Upper lobe of left lung (tissue), 6 donors: Measurements from ENCODE around the gene TMPRSS3. TPM values are rescaled to one million over a fixed set of nuclear protein-coding genes. Genes with fewer than 3 reads are reported as not detected.
A peak's percentile ranks its signal among the peaks of the same experiment; 100 is the strongest.

ENCODE experiments used
- ATAC-seq, 2 donors: fragments of 200-7000 bp; cut with Tn5 transposase; one replicate each; pipeline ENCODE4 v1.9.1; 2022; ENCODE audit warnings: mild to moderate bottlenecking in 2 of 2, moderate library complexity in 2 of 2; ENCODE audit not compliant: low FRiP score in 2 of 2
- DNase-seq, 2 donors: peaks; one replicate each; pipeline ENCODE4 v3.0.0-alpha.2; 2019 to 2020
- H3K27ac ChIP-seq, 4 donors: fragments of 200-600 bp; sonication (generic); one replicate each; pipeline ENCODE4 v1.5.1; 2016 to 2019
- H3K27me3 ChIP-seq, 4 donors: fragments of 200-600 bp; sonication (generic); one replicate each; pipeline ENCODE4 v1.5.1; 2017 to 2019
- H3K36me3 ChIP-seq, 4 donors: fragments of 200-600 bp; sonication (generic); one replicate each; pipeline ENCODE4 v1.5.1; 2016 to 2019
- H3K4me1 ChIP-seq, 4 donors: fragments of 200-600 bp; sonication (generic); one replicate each; pipeline ENCODE4 v1.5.1; 2018 to 2019
- H3K4me3 ChIP-seq, 4 donors: fragments of 200-600 bp; sonication (generic); one replicate each; pipeline ENCODE4 v1.5.1; 2017 to 2019; ENCODE audit warnings: mild to moderate bottlenecking in 2 of 4, moderate library complexity in 1 of 4
- H3K9me3 ChIP-seq, 4 donors: fragments of 200-600 bp; sonication (generic); one replicate each; pipeline ENCODE4 v1.5.1; 2018 to 2019
- CTCF ChIP-seq, 6 experiments: fragments of 450-650 bp in 4 of 6; fragments of 200-600 bp in 2 of 6; sonication (generic) in 2 of 6; IDR thresholded peaks; one replicate each; pipeline ENCODE4 v1.5.1; 2016 to 2019; ENCODE audit warnings: antibody characterized with exemption in 6 of 6
- EP300 ChIP-seq, 4 donors: sonication (generic); formaldehyde crosslinking; IDR thresholded peaks; one replicate each; pipeline ENCODE4 v1.5.1; 2017; ENCODE audit warnings: antibody characterized with exemption in 4 of 4, control low read depth in 2 of 4
- POLR2A ChIP-seq, 4 donors: fragments of 450-650 bp; IDR thresholded peaks; one replicate each; pipeline ENCODE4 v1.5.1; 2016 to 2017; ENCODE audit warnings: antibody characterized with exemption in 4 of 4, mild to moderate bottlenecking in 2 of 4
- POLR2AphosphoS5 ChIP-seq, 2 donors: sonication (generic); formaldehyde crosslinking; IDR thresholded peaks; one replicate each; pipeline ENCODE4 v1.5.1; 2017; ENCODE audit warnings: antibody characterized with exemption in 2 of 2
- WGBS, 2 donors: methylation state at CpG; one replicate each; pipeline ENCODE4 v1.1.5; 2017 to 2018; 5-methylcytosine and 5-hydroxymethylcytosine counted together
- total RNA-seq, 6 donors: library from RNA; depleted of rRNA in 4 of 6; stranded (reverse); fragments of >200 nt in 4 of 6; gene quantifications; one replicate each; pipeline versions ENCODE4 v1.1.0 to v1.2.1, GENCODE V29; 2016 to 2021
- donor health status: DM: no; HTN: no; CAD: no; lungs with moderate emphysema.
- donor health status: DM: no; HTN: yes; CAD: no; lungs with severe emphysema.

TMPRSS3 gene
- total RNA-seq, 6 donors from 2014 or later: 3.5 to 12.5 (median 5.8) TPM

DNA sequence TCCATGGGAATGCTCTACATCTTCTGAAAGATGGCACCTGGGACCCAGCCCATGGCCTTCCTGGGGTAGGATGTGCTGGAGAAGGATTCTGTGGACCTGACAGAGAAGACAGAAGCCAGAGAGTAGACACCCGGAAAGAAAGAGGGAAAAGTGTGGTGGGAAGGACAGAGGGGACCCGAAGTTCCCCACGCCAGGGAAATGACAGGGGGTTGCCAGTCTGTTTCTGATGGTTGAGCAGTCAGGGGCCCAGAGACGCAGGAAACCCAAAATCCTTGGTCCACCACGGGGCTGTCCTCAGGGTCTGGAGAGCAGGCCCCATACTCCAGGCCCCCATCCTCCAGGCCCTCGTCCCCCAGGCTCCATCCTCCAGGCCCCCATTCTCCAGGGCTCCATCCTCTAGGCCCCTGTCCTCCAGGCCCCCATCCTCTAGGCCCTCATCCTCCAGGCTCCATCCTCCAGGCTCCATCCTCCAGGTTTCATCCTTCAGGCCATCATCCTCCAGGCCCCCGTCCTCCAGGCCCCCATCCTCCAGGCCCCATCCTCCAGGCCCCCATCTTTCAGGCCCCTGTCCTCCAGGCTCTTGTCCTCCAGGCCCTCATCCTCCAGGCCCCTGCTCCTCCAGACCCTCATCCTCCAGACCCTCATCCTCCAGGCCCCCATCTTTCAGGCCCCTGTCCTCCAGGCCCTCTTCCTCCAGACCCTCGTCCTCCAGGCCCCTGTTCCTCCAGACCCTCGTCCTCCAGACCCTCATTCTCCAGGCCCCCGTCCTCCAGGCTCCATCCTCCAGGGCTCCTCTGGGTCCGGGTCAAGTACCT is 44.0 kb downstream of the TMPRSS3 start:
- DNase-seq: no peak
- TF ChIP-seq POLR2AphosphoS5 (IDR thresholded peaks at IDR 0.05): no peak
- TF ChIP-seq EP300 (IDR thresholded peaks at IDR 0.05): no peak
- no peak for TF ChIP-seq POLR2A (IDR thresholded peaks at IDR 0.05)
- no peak for TF ChIP-seq CTCF (IDR thresholded peaks at IDR 0.05)
- WGBS, 2 donors: 81 to 83% methylated on average over 10 to 11 of the region's 11 CpGs
- Histone ChIP-seq H3K27me3 (no peaks in the 10 kb centered on the region), H3K27ac (no peak overlapping the region), H3K4me3 (no peak overlapping the region), H3K9me3 (no peaks in the 10 kb centered on the region), H3K36me3 (no peaks in the 10 kb centered on the region), H3K4me1 (no peaks in the 10 kb centered on the region)
- no peak for ATAC-seq

DNA sequence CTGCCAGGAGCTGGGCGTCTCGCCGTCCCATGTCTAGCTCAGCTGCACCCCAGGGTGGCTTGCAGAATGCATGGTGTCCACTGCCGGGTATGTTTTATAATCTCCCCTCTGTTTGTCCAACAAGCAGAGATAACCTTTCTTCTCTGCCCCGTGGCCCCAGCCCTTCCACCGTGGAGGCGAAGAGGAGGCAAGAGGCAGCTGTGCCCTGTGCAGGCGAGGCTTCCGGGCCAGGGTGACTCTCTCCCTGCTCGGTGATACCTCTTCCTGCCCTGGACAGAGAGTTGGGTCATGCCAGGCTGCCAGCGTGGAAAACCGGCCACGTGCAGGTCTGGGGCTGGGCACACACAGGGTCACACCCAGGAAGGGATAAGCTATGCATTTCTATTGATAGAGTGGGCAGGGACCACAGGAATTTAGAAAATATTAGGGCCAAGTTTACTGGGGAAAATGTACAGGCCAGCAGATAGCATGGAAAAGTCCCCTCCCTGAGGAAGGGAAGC is 44.9 kb downstream of the TMPRSS3 start, which contains the start of gene TFF2:
Gene TFF2, minus strand, starts transcription at position 68 of the 500 bp plus-strand sequence. Its CDS starts 37 bp downstream, at position 31.
- no peaks in the 10 kb centered on the region for H3K27me3 ChIP-seq
- no peak within 1 kb of the TSS for H3K27ac ChIP-seq
- ATAC-seq: no peak
- no peak for TF ChIP-seq EP300 (IDR thresholded peaks at IDR 0.05)
- no peak for TF ChIP-seq POLR2A (IDR thresholded peaks at IDR 0.05)
- TF ChIP-seq CTCF (IDR thresholded peaks at IDR 0.05): no peak
- TF ChIP-seq POLR2AphosphoS5 (IDR thresholded peaks at IDR 0.05): no peak
- no peaks in the 10 kb centered on the region for H3K4me1 ChIP-seq
- no peaks in the 10 kb centered on the region for H3K9me3 ChIP-seq
- DNase-seq: peak in 1 of 2 donors; percentile 58
- no peaks in the 10 kb centered on the region for H3K36me3 ChIP-seq
- 77 to 83% methylated on average over 8 to 13 of the region's 13 CpGs for WGBS, 2 donors
- H3K4me3 ChIP-seq: no peak within 1 kb of the TSS

DNA sequence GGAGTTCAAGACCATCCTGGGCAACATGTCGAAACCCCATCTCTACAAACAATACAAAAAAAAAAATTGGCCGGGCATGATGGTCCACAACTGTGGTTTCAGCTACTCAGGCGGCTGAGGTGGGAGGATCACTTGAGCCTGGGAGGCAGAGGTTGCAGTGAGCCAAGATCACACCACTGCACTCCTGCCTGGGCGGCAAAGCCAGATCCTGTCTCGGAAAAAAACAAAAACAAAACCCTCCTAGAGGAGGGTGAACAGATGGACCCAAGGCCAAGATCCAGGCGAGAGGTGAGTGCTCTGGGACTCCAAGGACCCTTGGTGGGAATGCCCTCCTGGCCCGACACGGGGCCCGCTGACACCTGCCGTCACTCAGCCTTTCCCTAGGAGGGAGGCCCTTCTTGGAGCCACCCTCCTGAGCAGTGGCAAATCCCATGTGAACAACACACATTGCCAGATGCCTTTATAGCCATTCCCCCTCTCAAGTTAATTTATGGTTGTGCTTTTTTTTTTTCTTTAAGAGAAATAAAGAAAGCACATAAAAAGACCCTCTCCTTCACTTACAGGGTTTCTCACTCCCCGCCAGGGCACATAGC is 45.4 kb downstream of the TMPRSS3 start:
- 86 to 92% methylated on average over 11 of the region's 11 CpGs for WGBS, 2 donors
- no peak for TF ChIP-seq EP300 (IDR thresholded peaks at IDR 0.05)
- no peak for TF ChIP-seq CTCF (IDR thresholded peaks at IDR 0.05)
- TF ChIP-seq POLR2A (IDR thresholded peaks at IDR 0.05): no peak
- no peak for TF ChIP-seq POLR2AphosphoS5 (IDR thresholded peaks at IDR 0.05)
- Histone ChIP-seq H3K27me3 (no peaks in the 10 kb centered on the region), H3K9me3 (no peaks in the 10 kb centered on the region), H3K4me1 (no peaks in the 10 kb centered on the region), H3K27ac (no peak overlapping the region), H3K36me3 (no peaks in the 10 kb centered on the region), H3K4me3 (no peak overlapping the region)
- peak in 1 of 2 donors; percentile 40 for DNase-seq
- no peak for ATAC-seq

GRCh38 chr21:42349420-42350317 is 46.2 kb downstream of the TMPRSS3 start:
- Histone ChIP-seq H3K4me1 (no peaks in the 10 kb centered on the region), H3K27ac (no peak overlapping the region), H3K9me3 (no peaks in the 10 kb centered on the region), H3K27me3 (no peaks in the 10 kb centered on the region), H3K4me3 (no peak overlapping the region), H3K36me3 (no peaks in the 10 kb centered on the region)
- 76 to 86% methylated on average over 6 to 13 of the region's 14 CpGs for WGBS, 2 donors
- no peak for ATAC-seq
- TF ChIP-seq EP300 (IDR thresholded peaks at IDR 0.05) (no peak), POLR2A (IDR thresholded peaks at IDR 0.05) (no peak)
- DNase-seq: no peak

- Histone ChIP-seq H3K27me3 (no peaks in the 10 kb centered on the region), H3K36me3 (no peaks in the 10 kb centered on the region), H3K9me3 (no peaks in the 10 kb centered on the region), H3K4me1 (no peaks in the 10 kb centered on the region), H3K4me3 (no peak overlapping the region), H3K27ac (no peak overlapping the region)
- WGBS, 2 donors: 75 to 94% methylated on average over 2 of the region's 2 CpGs
- TF ChIP-seq EP300 (IDR thresholded peaks at IDR 0.05): no peak
- TF ChIP-seq POLR2A (IDR thresholded peaks at IDR 0.05): no peak
- no peak for TF ChIP-seq CTCF (IDR thresholded peaks at IDR 0.05)
- no peak for TF ChIP-seq POLR2AphosphoS5 (IDR thresholded peaks at IDR 0.05)
- DNase-seq (no peak), ATAC-seq (no peak)
Measured at GRCh38 chr21:42348762-42349161, 47.1 kb downstream of the TMPRSS3 start.
